Activated CD4-positive, alpha-beta T cell treated with anti-CD3 and anti-CD28 coated beads, Interleukin-2, amount 10 ng/mL, durations not matched to agents 24 days and 14 days (primary cell): Measurements from ENCODE around the gene RAVER2. TPM values are rescaled to one million over a fixed set of nuclear protein-coding genes. Genes with fewer than 3 reads are reported as not detected.

ENCODE experiments used
- DNase-seq: peaks from one replicate; pipeline ENCODE4 v3.0.0; 2022
- H3K27ac Mint-ChIP-seq: one replicate; pipeline ENCODE4 v1.8.0; 2022; ENCODE audit warnings: mild to moderate bottlenecking, mixed read lengths
- H3K27me3 Mint-ChIP-seq: one replicate; pipeline ENCODE4 v1.8.0; 2022; ENCODE audit warnings: mixed read lengths
- H3K36me3 Mint-ChIP-seq: one replicate; pipeline ENCODE4 v1.8.0; 2022; ENCODE audit warnings: low read depth, mild to moderate bottlenecking, mixed read lengths
- H3K4me1 Mint-ChIP-seq: one replicate; pipeline ENCODE4 v1.8.0; 2021; ENCODE audit warnings: mixed read lengths
- H3K4me3 Mint-ChIP-seq: one replicate; pipeline ENCODE4 v1.8.0; 2022; ENCODE audit warnings: mild to moderate bottlenecking, moderate library complexity, mixed read lengths
- H3K9me3 Mint-ChIP-seq: one replicate; pipeline ENCODE4 v1.8.0; 2021; ENCODE audit warnings: mixed read lengths
- intact Hi-C: fragments of 100-400 bp; cut with micrococcal nuclease; formaldehyde crosslinking; loops from one replicate; pipeline ENCODE4 v1.15.1; 2023
- total RNA-seq: library from RNA; stranded (reverse); gene quantifications from 2 replicates; pipeline ENCODE4 v1.2.3, GENCODE V29; 2022

The RAVER2 gene
- total RNA-seq, 1 donor from 2014 or later, result 0.44 TPM

GRCh38 chr1:64838486-64838885 is 93.6 kb downstream of the RAVER2 start:
- Mint-ChIP-seq H3K36me3 (peaks cover 77% of the 10 kb centered on the region), H3K4me3 (no peak overlapping the region), H3K9me3 (no peaks in the 10 kb centered on the region), H3K4me1 (no peaks in the 10 kb centered on the region), H3K27ac (no peak overlapping the region), H3K27me3 (no peaks in the 10 kb centered on the region)
- no peak for DNase-seq
- intact Hi-C loops, result no loop called here

- H3K27me3 Mint-ChIP-seq, result no peaks in the 10 kb centered on the region
- H3K9me3 Mint-ChIP-seq, result no peaks in the 10 kb centered on the region
- peaks cover 76% of the 10 kb centered on the region for H3K36me3 Mint-ChIP-seq
- H3K27ac Mint-ChIP-seq, result peak overlapping the region; percentile 42
- no peak for DNase-seq
- intact Hi-C loops, result no loop called here
- H3K4me3 Mint-ChIP-seq, result no peak overlapping the region
- no peaks in the 10 kb centered on the region for H3K4me1 Mint-ChIP-seq
These were observed 94.4 kb downstream of the RAVER2 start for GRCh38 chr1:64839261-64839660.

DNA sequence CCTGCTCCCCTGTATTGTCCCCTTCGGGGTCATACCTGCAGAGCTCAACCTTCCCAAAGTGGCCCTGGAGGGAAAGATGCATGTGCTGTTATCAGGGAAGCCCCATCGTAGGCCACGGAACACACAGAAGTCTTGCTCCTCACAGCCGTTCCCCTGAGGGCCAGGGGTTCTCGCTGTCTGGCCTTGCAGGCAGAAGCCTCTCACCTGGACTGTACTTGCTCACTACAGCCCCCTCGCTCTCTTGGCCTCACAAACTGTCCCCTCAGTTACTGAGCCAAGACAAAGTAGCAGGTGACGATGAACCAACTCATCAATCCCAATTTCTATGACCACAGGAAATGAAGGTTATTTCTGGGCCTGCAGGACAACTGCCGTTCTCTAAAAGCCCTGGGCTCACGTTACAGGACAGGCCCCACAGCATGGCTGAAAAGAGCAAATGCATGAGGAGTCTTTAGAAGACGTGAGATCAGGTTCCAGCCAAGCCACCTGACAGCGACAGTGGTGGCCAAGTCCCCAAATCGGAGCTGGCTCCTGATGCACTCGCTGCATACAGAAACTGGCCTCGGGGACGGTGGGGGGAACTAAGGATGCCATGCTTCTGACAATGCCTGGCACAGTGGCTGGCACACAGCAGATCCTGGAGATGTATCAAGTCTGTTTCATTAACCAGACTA is 95.0 kb downstream of the RAVER2 start:
- H3K27ac Mint-ChIP-seq, result no peak overlapping the region
- H3K9me3 Mint-ChIP-seq, result no peaks in the 10 kb centered on the region

DNA sequence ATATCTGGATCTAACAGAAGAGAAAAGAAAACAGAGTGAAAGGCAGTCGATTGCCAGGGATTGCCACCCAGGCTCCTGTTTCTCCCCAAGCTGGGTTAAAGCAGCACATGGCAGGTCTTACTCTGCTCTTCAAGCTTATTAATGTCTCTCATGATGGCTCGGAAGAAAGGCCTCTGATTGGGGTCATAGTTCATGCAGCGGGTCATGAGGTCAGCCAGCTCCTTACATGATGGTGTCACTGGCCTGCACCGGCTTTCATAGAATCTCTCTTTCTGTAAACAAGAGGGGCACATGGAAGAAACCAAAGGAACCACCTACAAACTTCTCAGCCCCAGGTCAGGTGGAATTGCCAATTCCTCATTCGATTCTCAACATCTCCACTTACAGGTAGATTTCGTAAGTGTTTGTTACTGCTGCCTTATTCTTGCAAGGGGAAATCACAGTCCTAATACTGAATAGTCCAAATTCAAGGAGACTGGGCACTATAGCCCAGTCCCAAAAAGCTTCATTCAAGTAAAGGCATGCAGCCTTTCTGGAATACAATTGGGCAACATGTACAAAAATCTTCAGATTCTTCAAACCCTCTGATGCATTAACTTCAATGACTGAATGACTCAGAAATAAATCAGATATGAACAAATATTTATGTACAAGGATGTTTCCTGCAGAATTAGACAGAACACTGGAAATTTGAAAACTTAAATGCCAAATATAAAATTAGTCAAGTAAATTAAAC is 96.6 kb downstream of the RAVER2 start:
- no peaks in the 10 kb centered on the region for H3K27me3 Mint-ChIP-seq
- DNase-seq, result no peak
- intact Hi-C loops, result no loop called here
- H3K4me1 Mint-ChIP-seq, result no peaks in the 10 kb centered on the region
- no peak overlapping the region for H3K27ac Mint-ChIP-seq
- H3K9me3 Mint-ChIP-seq, result no peaks in the 10 kb centered on the region
- H3K36me3 Mint-ChIP-seq, result peaks cover 75% of the 10 kb centered on the region
- H3K4me3 Mint-ChIP-seq, result no peak overlapping the region

More for the DNA sequence above, 95.0 kb downstream of the RAVER2 start:
- Mint-ChIP-seq H3K4me3 (no peak overlapping the region), H3K4me1 (no peaks in the 10 kb centered on the region), H3K36me3 (peaks cover 77% of the 10 kb centered on the region), H3K27me3 (no peaks in the 10 kb centered on the region)
- DNase-seq, result no peak
- intact Hi-C loops, result no loop called here

GRCh38 chr1:64842224-64842623 is 97.3 kb downstream of the RAVER2 start:
- no peak overlapping the region for H3K4me3 Mint-ChIP-seq
- DNase-seq, result no peak
- intact Hi-C loops, result no loop called here
- peaks cover 72% of the 10 kb centered on the region for H3K36me3 Mint-ChIP-seq
- H3K27me3 Mint-ChIP-seq, result no peaks in the 10 kb centered on the region
- H3K9me3 Mint-ChIP-seq, result no peaks in the 10 kb centered on the region
- no peaks in the 10 kb centered on the region for H3K4me1 Mint-ChIP-seq
- no peak overlapping the region for H3K27ac Mint-ChIP-seq

DNA sequence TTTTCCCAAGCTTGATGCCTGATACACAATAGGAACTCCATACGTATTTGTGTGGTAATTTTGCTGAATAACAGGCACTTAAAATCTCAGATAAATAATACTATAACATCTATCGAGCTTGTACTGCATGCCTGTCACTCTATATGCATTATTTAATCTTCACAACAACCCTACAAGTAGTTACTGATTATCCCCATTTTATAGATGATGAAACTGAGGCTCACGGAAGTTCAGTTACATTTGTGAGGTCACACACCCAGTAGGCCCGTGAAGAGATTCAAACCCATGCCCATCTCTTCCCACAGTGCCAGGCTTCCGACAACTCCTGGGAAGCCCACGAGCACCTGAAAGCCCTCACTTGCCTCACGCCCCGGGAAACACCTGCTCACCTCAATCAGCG is 98.8 kb downstream of the RAVER2 start:
- Mint-ChIP-seq H3K36me3 (peaks cover 58% of the 10 kb centered on the region), H3K4me1 (no peaks in the 10 kb centered on the region), H3K4me3 (no peak overlapping the region), H3K27me3 (no peaks in the 10 kb centered on the region), H3K27ac (no peak overlapping the region), H3K9me3 (no peaks in the 10 kb centered on the region)
- intact Hi-C loops, result no loop called here
- DNase-seq, result no peak

DNA sequence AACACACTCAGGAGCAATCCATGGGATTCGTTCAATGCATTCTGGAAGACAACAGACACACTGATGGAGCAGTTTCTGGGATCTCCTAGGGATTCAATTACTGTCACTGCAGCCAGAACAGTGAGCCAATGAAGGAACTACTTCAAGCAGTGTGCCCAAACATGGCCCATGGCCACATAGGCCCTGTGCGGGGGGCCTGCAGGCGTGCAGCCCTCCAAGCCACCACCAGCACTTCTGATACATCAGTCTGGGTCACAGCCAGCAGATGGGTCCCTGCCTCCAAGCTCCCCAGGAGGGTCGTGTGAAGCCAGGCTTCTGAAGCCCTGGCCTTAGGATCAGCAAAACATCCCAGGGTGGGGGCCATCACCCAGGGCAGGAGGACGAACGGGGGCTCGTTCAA is 99.3 kb downstream of the RAVER2 start:
- no peak overlapping the region for H3K4me3 Mint-ChIP-seq
- intact Hi-C loops, result no loop called here
- H3K4me1 Mint-ChIP-seq, result no peaks in the 10 kb centered on the region
- no peaks in the 10 kb centered on the region for H3K27me3 Mint-ChIP-seq
- H3K27ac Mint-ChIP-seq, result no peak overlapping the region
- H3K9me3 Mint-ChIP-seq, result no peaks in the 10 kb centered on the region
- H3K36me3 Mint-ChIP-seq, result peaks cover 60% of the 10 kb centered on the region
- DNase-seq, result no peak

GRCh38 chr1:64844609-64845008 is 99.7 kb downstream of the RAVER2 start:
- Mint-ChIP-seq H3K4me1 (no peaks in the 10 kb centered on the region), H3K36me3 (peaks cover 59% of the 10 kb centered on the region), H3K27ac (no peak overlapping the region), H3K9me3 (no peaks in the 10 kb centered on the region), H3K4me3 (no peak overlapping the region), H3K27me3 (no peaks in the 10 kb centered on the region)
- intact Hi-C loops, result no loop called here
- no peak for DNase-seq

GRCh38 chr1:64845831-64846425 is 101.1 kb downstream of the RAVER2 start:
- Mint-ChIP-seq H3K9me3 (no peaks in the 10 kb centered on the region), H3K27ac (no peak overlapping the region), H3K36me3 (peaks cover 62% of the 10 kb centered on the region), H3K4me1 (no peaks in the 10 kb centered on the region), H3K4me3 (no peak overlapping the region), H3K27me3 (no peaks in the 10 kb centered on the region)
- intact Hi-C loops, result no loop called here
- DNase-seq, result no peak

DNA sequence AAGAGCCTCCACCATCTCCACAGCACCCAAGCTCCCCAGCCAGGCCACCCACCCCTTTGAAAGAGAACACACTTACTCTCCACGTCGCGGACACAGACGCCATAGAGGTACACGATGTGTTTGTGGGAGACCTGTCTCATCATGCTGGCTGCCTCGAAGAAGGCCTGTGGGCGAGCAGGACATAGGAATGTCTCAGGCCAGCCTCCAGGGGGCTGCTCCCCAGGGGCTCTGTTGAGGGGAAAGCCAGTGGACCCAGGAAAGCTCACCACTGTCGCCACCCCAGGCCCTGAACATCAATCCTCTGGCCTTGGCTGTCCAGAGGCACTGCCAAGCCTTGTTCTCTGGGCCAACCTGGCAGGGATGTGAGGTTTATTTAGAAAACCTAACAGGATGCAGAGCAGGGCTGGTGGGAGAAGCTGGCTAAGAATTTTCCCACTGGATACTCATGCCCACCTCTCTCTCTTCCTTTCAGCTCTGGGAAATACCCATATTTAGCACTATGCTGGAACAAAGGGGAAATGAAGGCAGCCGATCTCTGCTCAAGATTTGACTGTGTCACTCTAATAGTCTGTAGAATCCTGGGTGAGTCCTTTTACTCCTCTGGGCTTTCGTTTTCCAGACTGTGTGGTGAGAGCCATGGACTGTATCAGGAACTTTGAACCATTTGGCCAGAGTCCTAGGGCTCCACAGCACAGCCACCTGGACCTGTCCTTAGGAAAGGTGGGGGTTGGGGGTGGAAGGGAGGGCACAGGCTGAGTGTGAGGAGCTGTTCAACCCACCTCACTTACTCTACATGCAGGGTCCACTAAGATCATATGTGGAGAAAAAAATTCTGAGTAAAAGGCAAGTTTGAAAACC is 101.9 kb downstream of the RAVER2 start:
- H3K9me3 Mint-ChIP-seq, result no peaks in the 10 kb centered on the region
- H3K4me3 Mint-ChIP-seq, result no peak overlapping the region
- intact Hi-C loops, result no loop called here
- H3K27me3 Mint-ChIP-seq, result no peaks in the 10 kb centered on the region
- peaks cover 58% of the 10 kb centered on the region for H3K36me3 Mint-ChIP-seq
- no peaks in the 10 kb centered on the region for H3K4me1 Mint-ChIP-seq
- no peak for DNase-seq
- H3K27ac Mint-ChIP-seq, result peak overlapping the region; percentile 49

GRCh38 chr1:64847666-64848065 is 102.8 kb downstream of the RAVER2 start:
- Mint-ChIP-seq H3K9me3 (no peaks in the 10 kb centered on the region), H3K27me3 (no peaks in the 10 kb centered on the region), H3K36me3 (peaks cover 57% of the 10 kb centered on the region)

DNA sequence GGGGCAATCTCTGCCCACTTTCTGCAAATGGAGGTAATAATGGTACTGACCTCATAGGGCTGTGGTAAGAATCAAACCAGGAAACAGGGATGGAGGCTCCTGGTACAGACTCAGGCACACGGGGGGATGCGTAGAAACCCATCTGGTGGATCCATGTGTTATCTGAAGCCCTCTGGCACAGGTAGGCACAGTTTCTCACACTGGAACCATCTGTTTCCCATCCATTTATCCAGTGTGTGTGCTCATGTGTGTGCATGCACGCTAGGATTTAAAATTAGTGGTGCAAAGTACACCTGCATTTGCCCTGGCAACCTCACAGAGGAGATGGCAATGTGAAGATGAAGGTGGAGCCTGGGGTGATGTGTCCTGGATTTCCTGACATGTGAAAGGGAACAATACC is 103.3 kb downstream of the RAVER2 start:
- H3K9me3 Mint-ChIP-seq, result no peaks in the 10 kb centered on the region
- peaks cover 57% of the 10 kb centered on the region for H3K36me3 Mint-ChIP-seq
- no peaks in the 10 kb centered on the region for H3K27me3 Mint-ChIP-seq
- H3K4me1 Mint-ChIP-seq, result peaks cover 2% of the 10 kb centered on the region
- DNase-seq, result no peak
- H3K27ac Mint-ChIP-seq, result no peak overlapping the region
- intact Hi-C loops, result no loop called here
- no peak overlapping the region for H3K4me3 Mint-ChIP-seq

More at GRCh38 chr1:64847666-64848065, 102.8 kb downstream of the RAVER2 start:
- intact Hi-C loops, result no loop called here
- DNase-seq, result no peak
- Mint-ChIP-seq H3K27ac (no peak overlapping the region), H3K4me1 (peaks cover 2% of the 10 kb centered on the region), H3K4me3 (no peak overlapping the region)

- no peak overlapping the region for H3K4me3 Mint-ChIP-seq
- peaks cover 2% of the 10 kb centered on the region for H3K4me1 Mint-ChIP-seq
- peaks cover 59% of the 10 kb centered on the region for H3K36me3 Mint-ChIP-seq
- DNase-seq, result no peak
- intact Hi-C loops, result no loop called here
- no peaks in the 10 kb centered on the region for H3K27me3 Mint-ChIP-seq
- H3K9me3 Mint-ChIP-seq, result no peaks in the 10 kb centered on the region
- H3K27ac Mint-ChIP-seq, result no peak overlapping the region
These were observed 103.9 kb downstream of the RAVER2 start for GRCh38 chr1:64848803-64849202.

- Mint-ChIP-seq H3K9me3 (no peaks in the 10 kb centered on the region), H3K36me3 (peaks cover 58% of the 10 kb centered on the region), H3K4me1 (peaks cover 6% of the 10 kb centered on the region), H3K27ac (peak overlapping the region; percentile 41), H3K4me3 (no peak overlapping the region), H3K27me3 (no peaks in the 10 kb centered on the region)
- intact Hi-C loops, result no loop called here
- no peak for DNase-seq
These were observed 105.1 kb downstream of the RAVER2 start for GRCh38 chr1:64849942-64850341.
